ENCODE results near the gene SPATA2L. TPM values are rescaled to one million over a fixed set of nuclear protein-coding genes. Genes with fewer than 3 reads are reported as not detected.

Gene SPATA2L
- total RNA-seq, 5 donors from 2014 or later (not counting 1 experiment from before 2014, with no cell fraction given), result 14.4 to 24.9 (median 15.9) TPM

DNA sequence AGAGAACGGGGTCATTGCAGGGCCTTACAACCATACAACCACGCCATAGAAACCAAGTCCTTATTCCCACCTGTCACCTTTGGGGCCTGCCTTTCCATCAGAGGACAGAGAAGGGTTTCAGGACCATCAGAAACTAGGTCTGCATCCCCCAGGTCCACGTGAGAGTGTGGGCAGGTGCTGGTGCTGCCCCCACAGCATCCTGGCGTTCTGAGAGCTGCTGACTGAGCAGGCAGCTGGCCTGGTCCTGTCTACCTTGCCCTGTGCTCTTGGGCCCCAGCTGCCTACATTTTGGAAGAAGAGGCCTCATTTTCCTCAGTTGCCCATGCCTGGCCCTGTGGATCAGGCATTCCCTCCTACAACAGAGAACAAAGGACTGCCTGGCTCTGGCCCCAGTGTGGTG lies 41.4 kb upstream of the SPATA2L start:
- Histone ChIP-seq H3K9me3 (no peaks in the 10 kb centered on the region), H3K27ac (ENCODE audit: low read length) (peak overlapping the region; percentile 26), H3K4me1 (ENCODE audit: control insufficient read depth in 1 of 2, extremely low read depth in 1 of 2, insufficient read depth in 2 of 2, low read length in 2 of 2) (peaks cover 2 to 57% of the 10 kb centered on the region in 2 experiments), H3K27me3 (replicated peaks in 1 of 2; ENCODE audit: control insufficient read depth in 2 of 2, extremely low read depth in 1 of 2, insufficient read depth in 2 of 2, low read length in 1 of 2) (no peaks in the 10 kb centered on the region), H3K36me3 (ENCODE audit: control insufficient read depth in 2 of 2, extremely low read depth in 1 of 2, insufficient read depth in 1 of 2, low read length in 1 of 2) (peaks cover 20 to 47% of the 10 kb centered on the region in 2 donors), H3K4me3 (ENCODE audit: control insufficient read depth in 1 of 2, extremely low read depth in 1 of 2, low read length in 1 of 2) (no peak overlapping the region)
- 83% methylated on average over 2 of the region's 4 CpGs for WGBS (ENCODE audit: insufficient coverage)
- ATAC-seq (replicated peaks in 1 of 4) (peak in 2 of 4 experiments; percentile 11 to 21), DNase-seq (no peak)
- H3K27ac Mint-ChIP-seq, result peak overlapping the region; percentile 80 to 86
- peaks cover 16% of the 10 kb centered on the region for H3K36me3 Mint-ChIP-seq
- H3K4me1 Mint-ChIP-seq, result peaks cover 25 to 46% (median 32%) of the 10 kb centered on the region in 3 donors
- ChIA-PET CTCF (no interaction called here), POLR2A (no interaction called here)
- H3K9me3 Mint-ChIP-seq, result no peaks in the 10 kb centered on the region
- no peak overlapping the region for H3K4me3 Mint-ChIP-seq
- no peaks in the 10 kb centered on the region for H3K27me3 Mint-ChIP-seq

DNA sequence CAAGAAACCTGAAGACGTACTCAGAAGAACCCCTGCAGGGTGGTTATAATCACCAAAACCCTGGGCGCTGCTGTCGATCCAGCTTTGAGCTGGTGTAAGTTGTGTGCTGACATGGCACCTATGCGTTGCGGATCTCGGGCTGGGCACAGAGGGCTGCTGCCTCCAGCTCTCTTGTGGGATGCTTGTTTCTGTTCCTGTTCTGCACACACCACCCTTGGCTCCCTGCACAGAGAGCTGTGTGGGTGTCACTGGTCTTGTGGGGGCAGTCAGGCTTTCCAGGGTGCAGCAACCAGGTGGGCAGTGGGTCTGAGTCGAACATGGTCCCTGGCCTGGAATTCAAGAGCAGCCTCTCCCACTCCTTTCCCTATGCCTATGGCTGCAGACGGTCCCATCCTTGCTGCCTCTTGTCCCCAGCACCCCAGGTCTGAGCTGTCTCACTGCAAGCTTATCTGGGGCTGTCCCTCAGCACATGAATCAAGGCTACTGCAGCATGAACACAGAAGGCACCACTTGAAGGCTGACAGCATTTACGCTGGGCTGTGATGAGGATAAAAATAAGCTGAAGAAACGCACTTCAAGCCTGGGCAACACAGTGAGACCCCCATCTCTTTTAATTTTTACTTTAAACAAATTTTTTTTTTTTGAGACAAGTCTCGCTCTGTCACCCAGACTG lies 40.0 kb upstream of the SPATA2L start:
- ChIA-PET CTCF (interaction anchor here in 1 of 2 donors (0.7 kb wide), 1 partner anchor 20 kb away, joined by 3 read pairs; no protein-coding TSS in a partner anchor), POLR2A (interaction anchor here in 1 of 2 donors (0.5 to 0.7 kb wide), 2 partner anchors 11 to 38 kb away, joined by 3 read pairs; no protein-coding TSS in a partner anchor)
- Mint-ChIP-seq H3K27me3 (no peaks in the 10 kb centered on the region), H3K9me3 (no peaks in the 10 kb centered on the region), H3K36me3 (peaks cover 27% of the 10 kb centered on the region), H3K4me1 (peaks cover 38 to 58% (median 41%) of the 10 kb centered on the region in 3 donors), H3K4me3 (no peak overlapping the region), H3K27ac (peak overlapping the region in 1 of 2 donors; percentile 61)
- peaks cover 15 to 65% of the 10 kb centered on the region in 2 experiments for H3K4me1 ChIP-seq (ENCODE audit: control insufficient read depth in 1 of 2, extremely low read depth in 1 of 2, insufficient read depth in 2 of 2, low read length in 2 of 2)
- H3K36me3 ChIP-seq (ENCODE audit: control insufficient read depth in 2 of 2, extremely low read depth in 1 of 2, insufficient read depth in 1 of 2, low read length in 1 of 2), result peaks cover 29 to 53% of the 10 kb centered on the region in 2 donors
- H3K4me3 ChIP-seq (ENCODE audit: control insufficient read depth in 1 of 2, extremely low read depth in 1 of 2, low read length in 1 of 2), result no peak overlapping the region
- no peaks in the 10 kb centered on the region for H3K27me3 ChIP-seq (replicated peaks in 1 of 2; ENCODE audit: control insufficient read depth in 2 of 2, extremely low read depth in 1 of 2, insufficient read depth in 2 of 2, low read length in 1 of 2)
- H3K27ac ChIP-seq (ENCODE audit: low read length), result no peak overlapping the region
- 89% methylated on average over 4 of the region's 11 CpGs for WGBS (ENCODE audit: insufficient coverage)
- ATAC-seq (replicated peaks in 1 of 4) (peak in 2 of 4 experiments; percentile 11 to 24), DNase-seq (no peak)
- no peaks in the 10 kb centered on the region for H3K9me3 ChIP-seq

DNA sequence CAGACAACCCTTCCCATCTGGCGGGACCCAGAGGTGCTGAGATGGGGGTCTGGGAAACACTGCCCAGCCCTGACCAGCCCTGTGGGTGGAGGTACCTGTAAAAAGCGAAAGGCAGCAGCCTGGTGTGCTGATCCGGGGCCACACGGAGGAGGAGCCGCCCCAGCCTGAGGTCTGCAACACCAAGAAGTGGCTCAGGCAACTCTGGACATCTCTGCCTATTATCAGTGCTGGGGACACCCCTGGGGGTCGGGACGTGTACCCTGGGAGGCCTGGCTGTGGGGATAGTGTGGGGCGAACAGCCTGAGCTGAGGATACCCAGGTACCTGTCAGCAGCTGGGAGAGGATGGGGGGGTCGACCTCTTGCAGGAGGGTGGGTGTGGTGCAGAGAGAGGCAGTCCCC lies 37.9 kb upstream of the SPATA2L start:
- Mint-ChIP-seq H3K36me3 (peaks cover 37% of the 10 kb centered on the region), H3K27me3 (no peaks in the 10 kb centered on the region), H3K4me3 (no peak overlapping the region), H3K4me1 (peaks cover 42 to 66% (median 47%) of the 10 kb centered on the region in 3 donors), H3K27ac (peak overlapping the region in 1 of 2 donors; percentile 28), H3K9me3 (no peaks in the 10 kb centered on the region)
- DNase-seq, result no peak
- H3K9me3 ChIP-seq, result no peaks in the 10 kb centered on the region
- H3K27me3 ChIP-seq (replicated peaks in 1 of 2; ENCODE audit: control insufficient read depth in 2 of 2, extremely low read depth in 1 of 2, insufficient read depth in 2 of 2, low read length in 1 of 2), result no peaks in the 10 kb centered on the region
- ChIA-PET POLR2A (interaction anchor here in 1 of 2 donors (0.6 kb wide), 1 partner anchor 393 kb away, joined by 8 read pairs; no protein-coding TSS in a partner anchor), CTCF (no interaction called here)
- no peak for ATAC-seq (replicated peaks in 1 of 4)
- H3K27ac ChIP-seq (ENCODE audit: low read length), result no peak overlapping the region
- peaks cover 32 to 69% of the 10 kb centered on the region in 2 donors for H3K36me3 ChIP-seq (ENCODE audit: control insufficient read depth in 2 of 2, extremely low read depth in 1 of 2, insufficient read depth in 1 of 2, low read length in 1 of 2)
- H3K4me1 ChIP-seq (ENCODE audit: control insufficient read depth in 1 of 2, extremely low read depth in 1 of 2, insufficient read depth in 2 of 2, low read length in 2 of 2), result peaks cover 21 to 69% of the 10 kb centered on the region in 2 experiments
- 85% methylated on average over 6 of the region's 9 CpGs for WGBS (ENCODE audit: insufficient coverage)
- H3K4me3 ChIP-seq (ENCODE audit: control insufficient read depth in 1 of 2, extremely low read depth in 1 of 2, low read length in 1 of 2), result no peak overlapping the region

GRCh38 chr16:89738538-89739317 lies 37.2 kb upstream of the SPATA2L start:
- no peaks in the 10 kb centered on the region for H3K9me3 ChIP-seq
- Mint-ChIP-seq H3K27me3 (no peaks in the 10 kb centered on the region), H3K36me3 (peaks cover 38% of the 10 kb centered on the region), H3K9me3 (no peaks in the 10 kb centered on the region), H3K4me1 (peaks cover 44 to 66% (median 46%) of the 10 kb centered on the region in 3 donors), H3K4me3 (no peak overlapping the region), H3K27ac (peak overlapping the region in 1 of 2 donors; percentile 39)
- ATAC-seq (replicated peaks in 1 of 4), result no peak
- ChIA-PET POLR2A (interaction anchor here in 1 of 2 donors (0.6 kb wide), 1 partner anchor 392 kb away, joined by 8 read pairs; no protein-coding TSS in a partner anchor), CTCF (interaction anchor here (0.7 to 1.6 kb wide), 3 partner anchors 24 to 39 kb away, joined by 5 to 14 read pairs (median 12); no protein-coding TSS in a partner anchor)
- DNase-seq, result no peak
- H3K27ac ChIP-seq (ENCODE audit: low read length), result no peak overlapping the region
- no peaks in the 10 kb centered on the region for H3K27me3 ChIP-seq (replicated peaks in 1 of 2; ENCODE audit: control insufficient read depth in 2 of 2, extremely low read depth in 1 of 2, insufficient read depth in 2 of 2, low read length in 1 of 2)
- WGBS (ENCODE audit: insufficient coverage), result 90% methylated on average over 17 of the region's 20 CpGs
- H3K36me3 ChIP-seq (ENCODE audit: control insufficient read depth in 2 of 2, extremely low read depth in 1 of 2, insufficient read depth in 1 of 2, low read length in 1 of 2), result peaks cover 38 to 74% of the 10 kb centered on the region in 2 donors
- H3K4me3 ChIP-seq (ENCODE audit: control insufficient read depth in 1 of 2, extremely low read depth in 1 of 2, low read length in 1 of 2), result peak overlapping the region in 1 of 2 donors; percentile 5
- H3K4me1 ChIP-seq (ENCODE audit: control insufficient read depth in 1 of 2, extremely low read depth in 1 of 2, insufficient read depth in 2 of 2, low read length in 2 of 2), result peaks cover 21 to 69% of the 10 kb centered on the region in 2 experiments

GRCh38 chr16:89738072-89738377 lies 36.5 kb upstream of the SPATA2L start:
- Histone ChIP-seq H3K9me3 (no peaks in the 10 kb centered on the region), H3K27ac (ENCODE audit: low read length) (no peak overlapping the region), H3K27me3 (replicated peaks in 1 of 2; ENCODE audit: control insufficient read depth in 2 of 2, extremely low read depth in 1 of 2, insufficient read depth in 2 of 2, low read length in 1 of 2) (no peaks in the 10 kb centered on the region), H3K4me1 (ENCODE audit: control insufficient read depth in 1 of 2, extremely low read depth in 1 of 2, insufficient read depth in 2 of 2, low read length in 2 of 2) (peaks cover 21 to 70% of the 10 kb centered on the region in 2 experiments), H3K4me3 (ENCODE audit: control insufficient read depth in 1 of 2, extremely low read depth in 1 of 2, low read length in 1 of 2) (no peak overlapping the region), H3K36me3 (ENCODE audit: control insufficient read depth in 2 of 2, extremely low read depth in 1 of 2, insufficient read depth in 1 of 2, low read length in 1 of 2) (peaks cover 39 to 81% of the 10 kb centered on the region in 2 donors)
- DNase-seq, result no peak
- Mint-ChIP-seq H3K4me3 (peak overlapping the region in 1 of 3 donors; percentile 53), H3K36me3 (peaks cover 40% of the 10 kb centered on the region), H3K27me3 (no peaks in the 10 kb centered on the region), H3K9me3 (no peaks in the 10 kb centered on the region), H3K4me1 (peaks cover 44 to 67% (median 46%) of the 10 kb centered on the region in 3 donors), H3K27ac (peak overlapping the region in 1 of 2 donors; percentile 39)
- ChIA-PET POLR2A (interaction anchor here (0.9 to 1.7 kb wide), 2 partner anchors 23 kb away, joined by 4 to 6 read pairs; no protein-coding TSS in a partner anchor), CTCF (interaction anchor here (0.7 to 1.7 kb wide), 5 partner anchors 14 to 126 kb away, joined by 5 to 14 read pairs (median 7); no protein-coding TSS in a partner anchor)
- ATAC-seq (replicated peaks in 1 of 4), result no peak
- 91% methylated on average over 12 of the region's 14 CpGs for WGBS (ENCODE audit: insufficient coverage)
